ENCODE data around the gene COX8A. TPM values are rescaled to one million over a fixed set of nuclear protein-coding genes. Genes with fewer than 3 reads are reported as not detected.
A peak's percentile ranks its signal among the peaks of the same experiment; 100 is the strongest.

Gene COX8A
- total RNA-seq, 2 experiments from 2014 or later = 89.1 to 105 TPM

DNA sequence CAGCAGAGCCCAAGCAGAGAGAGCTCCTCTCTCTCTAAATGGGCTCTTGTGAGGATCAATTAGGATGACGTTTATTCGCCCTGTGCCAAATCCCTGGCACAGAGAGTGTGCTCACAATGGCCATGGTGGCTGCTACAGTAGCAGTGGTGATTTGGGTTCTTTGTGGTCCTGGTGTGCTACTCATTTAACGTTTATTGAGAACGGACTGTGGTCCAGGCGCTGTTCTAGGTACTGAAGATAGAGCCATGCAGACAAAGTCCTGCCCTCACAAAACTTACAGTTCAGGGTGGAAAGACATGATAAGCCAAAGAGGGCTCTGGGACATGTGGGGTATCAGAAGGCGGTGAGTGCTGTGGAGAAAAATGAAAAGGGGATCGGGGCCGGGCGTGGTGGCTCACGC lies 17.1 kb downstream of the COX8A start:
- Mint-ChIP-seq H3K27ac (no peak overlapping the region), H3K4me3 (peak overlapping the region; percentile 30), H3K9me3 (no peaks in the 10 kb centered on the region), H3K4me1 (ENCODE audit: low read depth) (peaks cover 22% of the 10 kb centered on the region), H3K27me3 (no peaks in the 10 kb centered on the region), H3K36me3 (ENCODE audit: low read depth) (peaks cover 73% of the 10 kb centered on the region)
- TF ChIP-seq, protein P1, sequence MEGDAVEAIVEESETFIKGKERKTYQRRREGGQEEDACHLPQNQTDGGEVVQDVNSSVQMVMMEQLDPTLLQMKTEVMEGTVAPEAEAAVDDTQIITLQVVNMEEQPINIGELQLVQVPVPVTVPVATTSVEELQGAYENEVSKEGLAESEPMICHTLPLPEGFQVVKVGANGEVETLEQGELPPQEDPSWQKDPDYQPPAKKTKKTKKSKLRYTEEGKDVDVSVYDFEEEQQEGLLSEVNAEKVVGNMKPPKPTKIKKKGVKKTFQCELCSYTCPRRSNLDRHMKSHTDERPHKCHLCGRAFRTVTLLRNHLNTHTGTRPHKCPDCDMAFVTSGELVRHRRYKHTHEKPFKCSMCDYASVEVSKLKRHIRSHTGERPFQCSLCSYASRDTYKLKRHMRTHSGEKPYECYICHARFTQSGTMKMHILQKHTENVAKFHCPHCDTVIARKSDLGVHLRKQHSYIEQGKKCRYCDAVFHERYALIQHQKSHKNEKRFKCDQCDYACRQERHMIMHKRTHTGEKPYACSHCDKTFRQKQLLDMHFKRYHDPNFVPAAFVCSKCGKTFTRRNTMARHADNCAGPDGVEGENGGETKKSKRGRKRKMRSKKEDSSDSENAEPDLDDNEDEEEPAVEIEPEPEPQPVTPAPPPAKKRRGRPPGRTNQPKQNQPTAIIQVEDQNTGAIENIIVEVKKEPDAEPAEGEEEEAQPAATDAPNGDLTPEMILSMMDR (IDR thresholded peaks at IDR 0.05) = no peak
- no peaks in the 10 kb centered on the region for H3K27me3 ChIP-seq (ENCODE audit: control insufficient read depth in 1 of 2, insufficient read depth in 2 of 2, low read length in 2 of 2)
- no peak overlapping the region for H3K4me3 ChIP-seq (ENCODE audit: low read length)
- H3K36me3 ChIP-seq (ENCODE audit: insufficient read depth, low read length) = peaks cover 66% of the 10 kb centered on the region
- POLR2A ChIA-PET = no interaction called here
- CTCF ChIA-PET = interaction anchor here (1.8 kb wide), 1 partner anchor 9 kb away, joined by 13 read pairs; no protein-coding TSS in a partner anchor
- intact Hi-C loops (cut with DNase I, micrococcal nuclease) = loop anchor here in 1 of 2 experiments (10.0 kb wide), 1 partner anchor 313 kb away; the partner anchor contains the start of genes CATSPERZ and ESRRA
- ATAC-seq (ENCODE audit: poor library complexity) (no peak), DNase-seq (no peak)
- H3K27ac ChIP-seq (ENCODE audit: low read depth in 1 of 2, low read length in 2 of 2) = no peak overlapping the region
- H3K9me3 ChIP-seq (ENCODE audit: control insufficient read depth in 1 of 2, insufficient read depth in 1 of 2, low read length in 2 of 2) = no peaks in the 10 kb centered on the region
- peaks cover 20% of the 10 kb centered on the region for H3K4me1 ChIP-seq (ENCODE audit: insufficient read depth, low read length)

- Histone ChIP-seq H3K36me3 (ENCODE audit: insufficient read depth, low read length) (peaks cover 76% of the 10 kb centered on the region), H3K27ac (ENCODE audit: low read depth in 1 of 2, low read length in 2 of 2) (no peak overlapping the region), H3K9me3 (ENCODE audit: control insufficient read depth in 1 of 2, insufficient read depth in 1 of 2, low read length in 2 of 2) (no peaks in the 10 kb centered on the region), H3K27me3 (ENCODE audit: control insufficient read depth in 1 of 2, insufficient read depth in 2 of 2, low read length in 2 of 2) (no peaks in the 10 kb centered on the region), H3K4me1 (ENCODE audit: insufficient read depth, low read length) (peaks cover 5% of the 10 kb centered on the region), H3K4me3 (ENCODE audit: low read length) (no peak overlapping the region)
- Mint-ChIP-seq H3K4me3 (no peak overlapping the region), H3K36me3 (ENCODE audit: low read depth) (peaks cover 88% of the 10 kb centered on the region), H3K9me3 (no peaks in the 10 kb centered on the region), H3K27me3 (no peaks in the 10 kb centered on the region), H3K4me1 (ENCODE audit: low read depth) (peaks cover 14% of the 10 kb centered on the region), H3K27ac (no peak overlapping the region)
- intact Hi-C loops (cut with DNase I, micrococcal nuclease) = loop anchor here in 1 of 2 experiments (10.0 kb wide), 1 partner anchor 312 kb away; the partner anchor contains the start of genes CATSPERZ and ESRRA
- ATAC-seq (ENCODE audit: poor library complexity) (no peak), DNase-seq (no peak)
- POLR2A ChIA-PET = no interaction called here
- TF ChIP-seq, protein P1 (IDR thresholded peaks at IDR 0.05) = no peak
- CTCF ChIA-PET = no interaction called here
Measured at GRCh38 chr11:63993100-63993499, 18.7 kb downstream of the COX8A start.

GRCh38 chr11:63993993-63994392 lies 19.6 kb downstream of the COX8A start:
- Mint-ChIP-seq H3K27ac (no peak overlapping the region), H3K36me3 (ENCODE audit: low read depth) (peaks cover 85% of the 10 kb centered on the region), H3K27me3 (no peaks in the 10 kb centered on the region), H3K9me3 (no peaks in the 10 kb centered on the region), H3K4me1 (ENCODE audit: low read depth) (peaks cover 9% of the 10 kb centered on the region), H3K4me3 (no peak overlapping the region)
- H3K36me3 ChIP-seq (ENCODE audit: insufficient read depth, low read length) = peaks cover 69% of the 10 kb centered on the region
- no peak overlapping the region for H3K27ac ChIP-seq (ENCODE audit: low read depth in 1 of 2, low read length in 2 of 2)
- ChIA-PET POLR2A (no interaction called here), CTCF (no interaction called here)
- DNase-seq (no peak), ATAC-seq (ENCODE audit: poor library complexity) (no peak)
- no peak overlapping the region for H3K4me3 ChIP-seq (ENCODE audit: low read length)
- H3K4me1 ChIP-seq (ENCODE audit: insufficient read depth, low read length) = peaks cover 6% of the 10 kb centered on the region
- TF ChIP-seq, protein P1 (IDR thresholded peaks at IDR 0.05) = no peak
- H3K9me3 ChIP-seq (ENCODE audit: control insufficient read depth in 1 of 2, insufficient read depth in 1 of 2, low read length in 2 of 2) = no peaks in the 10 kb centered on the region
- intact Hi-C loops (cut with DNase I, micrococcal nuclease) = loop anchor here in 1 of 2 experiments (10.0 kb wide), 1 partner anchor 311 kb away; the partner anchor contains the start of genes CATSPERZ and ESRRA
- H3K27me3 ChIP-seq (ENCODE audit: control insufficient read depth in 1 of 2, insufficient read depth in 2 of 2, low read length in 2 of 2) = no peaks in the 10 kb centered on the region
